GM12892 (cell line): ENCODE measurements around the gene MRM2.

Source experiments
- POLR2A ChIP-seq: IDR thresholded peaks from 2 replicates; pipeline ENCODE4 v1.6.1; 2011; ENCODE audit warnings: low read depth, low read length, control low read depth
- POLR2AphosphoS5 ChIP-seq: IDR thresholded peaks from 2 replicates; pipeline ENCODE4 v1.6.1; 2011; ENCODE audit warnings: low read depth, low read length, control low read depth

DNA sequence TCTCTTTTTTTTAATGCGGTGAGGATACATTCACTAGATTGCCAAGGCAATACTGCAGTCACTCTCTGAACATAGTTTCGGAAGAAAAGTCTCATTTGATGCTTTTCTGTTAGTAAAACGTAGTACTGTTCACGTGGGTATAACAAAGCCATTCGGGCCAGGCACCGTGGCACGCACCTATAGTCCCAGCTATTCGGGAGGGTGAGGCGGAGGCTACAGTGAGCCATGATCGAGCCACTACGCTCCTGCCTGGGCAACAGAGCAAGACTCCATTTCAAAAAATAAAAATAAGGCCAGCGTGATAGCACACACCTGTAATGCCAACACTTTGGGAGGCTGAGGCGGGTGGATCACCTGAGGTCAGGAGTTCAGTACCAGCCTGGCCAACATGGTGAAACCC is 47.6 kb upstream of the MRM2 start:
- TF ChIP-seq POLR2AphosphoS5 = no peak
- TF ChIP-seq POLR2A = no peak
